Measurements from ENCODE around the gene RBM39.

DNA sequence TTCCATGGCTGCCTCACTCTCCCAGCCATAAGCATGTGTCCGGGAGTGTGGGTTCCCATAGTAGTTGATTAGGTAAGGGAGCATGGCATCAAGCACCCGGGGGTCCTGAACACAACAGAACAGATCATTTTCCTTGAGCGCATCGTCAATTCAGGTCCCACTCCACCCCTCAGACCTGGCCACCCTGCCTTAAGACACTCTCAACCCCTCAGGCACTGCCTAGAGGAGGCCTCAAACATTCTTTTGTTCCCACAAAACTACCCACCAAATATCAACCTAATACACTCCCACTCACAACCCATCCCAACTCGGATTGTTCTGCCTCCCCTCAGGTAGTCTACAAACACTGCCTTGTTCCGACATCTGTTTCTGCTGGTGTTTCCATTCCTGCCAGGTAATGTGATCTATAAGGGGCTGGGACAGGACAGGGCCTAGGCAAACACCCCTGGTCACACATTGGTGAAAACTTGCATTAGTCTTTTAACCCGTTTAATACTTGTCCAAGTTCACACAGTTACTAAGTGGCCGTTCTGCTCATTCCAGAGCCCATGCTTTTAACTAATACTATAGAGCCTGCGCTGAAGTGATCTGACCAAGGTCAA is 44.3 kb downstream of the RBM39 start:
- TF ChIP-seq, protein P1, sequence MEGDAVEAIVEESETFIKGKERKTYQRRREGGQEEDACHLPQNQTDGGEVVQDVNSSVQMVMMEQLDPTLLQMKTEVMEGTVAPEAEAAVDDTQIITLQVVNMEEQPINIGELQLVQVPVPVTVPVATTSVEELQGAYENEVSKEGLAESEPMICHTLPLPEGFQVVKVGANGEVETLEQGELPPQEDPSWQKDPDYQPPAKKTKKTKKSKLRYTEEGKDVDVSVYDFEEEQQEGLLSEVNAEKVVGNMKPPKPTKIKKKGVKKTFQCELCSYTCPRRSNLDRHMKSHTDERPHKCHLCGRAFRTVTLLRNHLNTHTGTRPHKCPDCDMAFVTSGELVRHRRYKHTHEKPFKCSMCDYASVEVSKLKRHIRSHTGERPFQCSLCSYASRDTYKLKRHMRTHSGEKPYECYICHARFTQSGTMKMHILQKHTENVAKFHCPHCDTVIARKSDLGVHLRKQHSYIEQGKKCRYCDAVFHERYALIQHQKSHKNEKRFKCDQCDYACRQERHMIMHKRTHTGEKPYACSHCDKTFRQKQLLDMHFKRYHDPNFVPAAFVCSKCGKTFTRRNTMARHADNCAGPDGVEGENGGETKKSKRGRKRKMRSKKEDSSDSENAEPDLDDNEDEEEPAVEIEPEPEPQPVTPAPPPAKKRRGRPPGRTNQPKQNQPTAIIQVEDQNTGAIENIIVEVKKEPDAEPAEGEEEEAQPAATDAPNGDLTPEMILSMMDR (IDR thresholded peaks at IDR 0.05; ENCODE audit: insufficient read depth, low read depth, low read length), result no peak
- TF ChIP-seq EZH2 (IDR thresholded peaks at IDR 0.05; ENCODE audit: insufficient read depth, low read length), result no peak
